ENCODE data around the gene RAPH1.
"Not testable (repeated sequence)": the region's sequence is repeated elsewhere in the genome, so short reads cannot be mapped to it uniquely, and the experiment has no call there.

Gene RAPH1

GRCh38 chr2:203432811-203433210 lies 102.3 kb downstream of the RAPH1 start:
- Histone ChIP-seq H3K79me2 (no peaks in the 10 kb centered on the region), H3K27me3 (ENCODE audit: control insufficient read depth, insufficient read depth, low read length) (no peaks in the 10 kb centered on the region), H3K36me3 (ENCODE audit: control insufficient read depth, insufficient read depth, low read length) (no peaks in the 10 kb centered on the region), H2AFZ (no peak overlapping the region), H3K4me2 (ENCODE audit: low read length) (no peak overlapping the region), H3K9ac (no peak overlapping the region), H3K9me3 (ENCODE audit: control insufficient read depth, low read length) (no peaks in the 10 kb centered on the region), H3K4me1 (no peaks in the 10 kb centered on the region), H3K4me3 (ENCODE audit: low read depth, low read length) (no peak overlapping the region), H3K27ac (no peak overlapping the region)
- TF ChIP-seq CTCF (IDR thresholded peaks at IDR 0.05) = no peak

- Histone ChIP-seq H3K4me3 (ENCODE audit: low read depth, low read length) (no peak overlapping the region), H3K9me3 (ENCODE audit: control insufficient read depth, low read length) (no peaks in the 10 kb centered on the region), H3K27ac (no peak overlapping the region), H3K9ac (no peak overlapping the region), H2AFZ (no peak overlapping the region), H3K36me3 (ENCODE audit: control insufficient read depth, insufficient read depth, low read length) (no peaks in the 10 kb centered on the region), H3K27me3 (ENCODE audit: control insufficient read depth, insufficient read depth, low read length) (no peaks in the 10 kb centered on the region), H3K79me2 (no peaks in the 10 kb centered on the region), H3K4me1 (no peaks in the 10 kb centered on the region), H3K4me2 (ENCODE audit: low read length) (no peak overlapping the region)
- no peak for TF ChIP-seq CTCF (IDR thresholded peaks at IDR 0.05)
Observed at GRCh38 chr2:203431391-203432185, 103.5 kb downstream of the RAPH1 start.

GRCh38 chr2:203429643-203430042 lies 105.5 kb downstream of the RAPH1 start:
- not testable (repeated sequence) for H3K4me1 ChIP-seq; H3K9ac ChIP-seq; H3K9me3 ChIP-seq (ENCODE audit: control insufficient read depth, low read length); H2AFZ ChIP-seq; H3K27ac ChIP-seq; H3K79me2 ChIP-seq; H3K4me3 ChIP-seq (ENCODE audit: low read depth, low read length); H3K4me2 ChIP-seq (ENCODE audit: low read length); H3K36me3 ChIP-seq (ENCODE audit: control insufficient read depth, insufficient read depth, low read length); H3K27me3 ChIP-seq (ENCODE audit: control insufficient read depth, insufficient read depth, low read length)

- Histone ChIP-seq H3K9ac (no peak overlapping the region), H3K9me3 (ENCODE audit: control insufficient read depth, low read length) (no peaks in the 10 kb centered on the region), H3K79me2 (no peaks in the 10 kb centered on the region), H3K27me3 (ENCODE audit: control insufficient read depth, insufficient read depth, low read length) (no peaks in the 10 kb centered on the region), H3K4me1 (no peaks in the 10 kb centered on the region), H3K36me3 (ENCODE audit: control insufficient read depth, insufficient read depth, low read length) (no peaks in the 10 kb centered on the region), H3K4me2 (ENCODE audit: low read length) (no peak overlapping the region), H2AFZ (no peak overlapping the region), H3K27ac (no peak overlapping the region), H3K4me3 (ENCODE audit: low read depth, low read length) (no peak overlapping the region)
- no peak for TF ChIP-seq CTCF (IDR thresholded peaks at IDR 0.05)
Observed at GRCh38 chr2:203427061-203427460, 108.0 kb downstream of the RAPH1 start.

- peaks cover 7% of the 10 kb centered on the region for H3K79me2 ChIP-seq
- H3K4me2 ChIP-seq (ENCODE audit: low read length) = no peak overlapping the region
- H3K36me3 ChIP-seq (ENCODE audit: control insufficient read depth, insufficient read depth, low read length) = no peaks in the 10 kb centered on the region
- H2AFZ ChIP-seq = no peak overlapping the region
- no peaks in the 10 kb centered on the region for H3K4me1 ChIP-seq
- no peaks in the 10 kb centered on the region for H3K27me3 ChIP-seq (ENCODE audit: control insufficient read depth, insufficient read depth, low read length)
- no peak for TF ChIP-seq CTCF (IDR thresholded peaks at IDR 0.05)
- H3K9me3 ChIP-seq (ENCODE audit: control insufficient read depth, low read length) = no peaks in the 10 kb centered on the region
- no peak overlapping the region for H3K27ac ChIP-seq
- no peak overlapping the region for H3K9ac ChIP-seq
- H3K4me3 ChIP-seq (ENCODE audit: low read depth, low read length) = no peak overlapping the region
Observed at GRCh38 chr2:203418271-203418670, 116.8 kb downstream of the RAPH1 start.

Measured in parathyroid adenoma (tissue), 2 donors.